Measurements from ENCODE around the gene OSBPL2.

The OSBPL2 gene

GRCh38 chr20:62243906-62244515 is 5.7 kb downstream of the OSBPL2 start:
- WGBS, 2 experiments: 91 to 94% methylated on average over 21 of the region's 21 CpGs
- Histone ChIP-seq H3K36me3 (ENCODE audit: control insufficient read depth, insufficient read depth, low read length) (no peaks in the 10 kb centered on the region), H3K9me3 (ENCODE audit: control insufficient read depth, low read length) (no peaks in the 10 kb centered on the region), H3K4me3 (ENCODE audit: insufficient read depth, low read depth, low read length) (no peak overlapping the region), H3K27ac (ENCODE audit: insufficient read depth, low read depth, low read length, poor library complexity, severe bottlenecking) (no peak overlapping the region), H3K4me1 (ENCODE audit: control insufficient read depth, insufficient read depth, low read length) (no peaks in the 10 kb centered on the region), H3K27me3 (ENCODE audit: control insufficient read depth, insufficient read depth, low read length, poor library complexity, severe bottlenecking) (no peaks in the 10 kb centered on the region)

GRCh38 chr20:62244644-62245108 is 6.4 kb downstream of the OSBPL2 start:
- H3K4me1 ChIP-seq (ENCODE audit: control insufficient read depth, insufficient read depth, low read length): no peaks in the 10 kb centered on the region
- WGBS, 2 experiments: 94 to 95% methylated on average over 17 of the region's 17 CpGs
- no peaks in the 10 kb centered on the region for H3K27me3 ChIP-seq (ENCODE audit: control insufficient read depth, insufficient read depth, low read length, poor library complexity, severe bottlenecking)
- H3K36me3 ChIP-seq (ENCODE audit: control insufficient read depth, insufficient read depth, low read length): no peaks in the 10 kb centered on the region
- no peaks in the 10 kb centered on the region for H3K9me3 ChIP-seq (ENCODE audit: control insufficient read depth, low read length)
- H3K4me3 ChIP-seq (ENCODE audit: insufficient read depth, low read depth, low read length): no peak overlapping the region
- H3K27ac ChIP-seq (ENCODE audit: insufficient read depth, low read depth, low read length, poor library complexity, severe bottlenecking): no peak overlapping the region

- WGBS, 2 experiments: 95% methylated on average over 19 of the region's 19 CpGs
- no peaks in the 10 kb centered on the region for H3K36me3 ChIP-seq (ENCODE audit: control insufficient read depth, insufficient read depth, low read length)
- no peaks in the 10 kb centered on the region for H3K9me3 ChIP-seq (ENCODE audit: control insufficient read depth, low read length)
- H3K27me3 ChIP-seq (ENCODE audit: control insufficient read depth, insufficient read depth, low read length, poor library complexity, severe bottlenecking): no peaks in the 10 kb centered on the region
- H3K27ac ChIP-seq (ENCODE audit: insufficient read depth, low read depth, low read length, poor library complexity, severe bottlenecking): no peak overlapping the region
- no peak overlapping the region for H3K4me3 ChIP-seq (ENCODE audit: insufficient read depth, low read depth, low read length)
- H3K4me1 ChIP-seq (ENCODE audit: control insufficient read depth, insufficient read depth, low read length): no peaks in the 10 kb centered on the region
Measured at GRCh38 chr20:62245911-62246280, 7.6 kb downstream of the OSBPL2 start.

GRCh38 chr20:62246431-62246830 is 8.1 kb downstream of the OSBPL2 start:
- H3K9me3 ChIP-seq (ENCODE audit: control insufficient read depth, low read length): no peaks in the 10 kb centered on the region
- 90 to 91% methylated on average over 8 of the region's 8 CpGs for WGBS, 2 experiments
- H3K36me3 ChIP-seq (ENCODE audit: control insufficient read depth, insufficient read depth, low read length): no peaks in the 10 kb centered on the region
- no peak overlapping the region for H3K27ac ChIP-seq (ENCODE audit: insufficient read depth, low read depth, low read length, poor library complexity, severe bottlenecking)
- no peaks in the 10 kb centered on the region for H3K4me1 ChIP-seq (ENCODE audit: control insufficient read depth, insufficient read depth, low read length)
- H3K27me3 ChIP-seq (ENCODE audit: control insufficient read depth, insufficient read depth, low read length, poor library complexity, severe bottlenecking): no peaks in the 10 kb centered on the region
- H3K4me3 ChIP-seq (ENCODE audit: insufficient read depth, low read depth, low read length): no peak overlapping the region

- 84 to 85% methylated on average over 22 of the region's 22 CpGs for WGBS, 2 experiments
- H3K36me3 ChIP-seq (ENCODE audit: control insufficient read depth, insufficient read depth, low read length): no peaks in the 10 kb centered on the region
- no peaks in the 10 kb centered on the region for H3K9me3 ChIP-seq (ENCODE audit: control insufficient read depth, low read length)
- no peaks in the 10 kb centered on the region for H3K4me1 ChIP-seq (ENCODE audit: control insufficient read depth, insufficient read depth, low read length)
- H3K27ac ChIP-seq (ENCODE audit: insufficient read depth, low read depth, low read length, poor library complexity, severe bottlenecking): no peak overlapping the region
- H3K27me3 ChIP-seq (ENCODE audit: control insufficient read depth, insufficient read depth, low read length, poor library complexity, severe bottlenecking): no peaks in the 10 kb centered on the region
- no peak overlapping the region for H3K4me3 ChIP-seq (ENCODE audit: insufficient read depth, low read depth, low read length)
Measured at GRCh38 chr20:62246872-62247652, 8.7 kb downstream of the OSBPL2 start.

GRCh38 chr20:62248890-62249560 is 10.7 kb downstream of the OSBPL2 start:
- 93 to 96% methylated on average over 6 of the region's 6 CpGs for WGBS, 2 experiments
- H3K9me3 ChIP-seq (ENCODE audit: control insufficient read depth, low read length): no peaks in the 10 kb centered on the region
- no peaks in the 10 kb centered on the region for H3K27me3 ChIP-seq (ENCODE audit: control insufficient read depth, insufficient read depth, low read length, poor library complexity, severe bottlenecking)

GRCh38 chr20:62252342-62252966 is 14.1 kb downstream of the OSBPL2 start:
- Histone ChIP-seq H3K27me3 (ENCODE audit: control insufficient read depth, insufficient read depth, low read length, poor library complexity, severe bottlenecking) (no peaks in the 10 kb centered on the region), H3K36me3 (ENCODE audit: control insufficient read depth, insufficient read depth, low read length) (no peaks in the 10 kb centered on the region), H3K4me1 (ENCODE audit: control insufficient read depth, insufficient read depth, low read length) (no peaks in the 10 kb centered on the region), H3K27ac (ENCODE audit: insufficient read depth, low read depth, low read length, poor library complexity, severe bottlenecking) (no peak overlapping the region), H3K4me3 (ENCODE audit: insufficient read depth, low read depth, low read length) (no peak overlapping the region), H3K9me3 (ENCODE audit: control insufficient read depth, low read length) (no peaks in the 10 kb centered on the region)
- WGBS, 2 experiments: 95 to 97% methylated on average over 26 of the region's 26 CpGs

More at GRCh38 chr20:62248890-62249560, 10.7 kb downstream of the OSBPL2 start:
- Histone ChIP-seq H3K4me1 (ENCODE audit: control insufficient read depth, insufficient read depth, low read length) (no peaks in the 10 kb centered on the region), H3K36me3 (ENCODE audit: control insufficient read depth, insufficient read depth, low read length) (no peaks in the 10 kb centered on the region), H3K27ac (ENCODE audit: insufficient read depth, low read depth, low read length, poor library complexity, severe bottlenecking) (no peak overlapping the region), H3K4me3 (ENCODE audit: insufficient read depth, low read depth, low read length) (no peak overlapping the region)

- Histone ChIP-seq H3K27ac (ENCODE audit: insufficient read depth, low read depth, low read length, poor library complexity, severe bottlenecking) (no peak overlapping the region), H3K4me3 (ENCODE audit: insufficient read depth, low read depth, low read length) (no peak overlapping the region), H3K4me1 (ENCODE audit: control insufficient read depth, insufficient read depth, low read length) (no peaks in the 10 kb centered on the region), H3K36me3 (ENCODE audit: control insufficient read depth, insufficient read depth, low read length) (no peaks in the 10 kb centered on the region), H3K9me3 (ENCODE audit: control insufficient read depth, low read length) (no peaks in the 10 kb centered on the region), H3K27me3 (ENCODE audit: control insufficient read depth, insufficient read depth, low read length, poor library complexity, severe bottlenecking) (no peaks in the 10 kb centered on the region)
- 81 to 84% methylated on average over 5 to 6 of the region's 6 CpGs for WGBS, 2 experiments
Measured at GRCh38 chr20:62253398-62253797, 15.1 kb downstream of the OSBPL2 start.

- WGBS, 2 experiments: 79 to 80% methylated on average over 24 of the region's 24 CpGs
- no peak overlapping the region for H3K27ac ChIP-seq (ENCODE audit: insufficient read depth, low read depth, low read length, poor library complexity, severe bottlenecking)
Measured at GRCh38 chr20:62254021-62254724, 15.9 kb downstream of the OSBPL2 start.

More at GRCh38 chr20:62254021-62254724, 15.9 kb downstream of the OSBPL2 start:
- Histone ChIP-seq H3K27me3 (ENCODE audit: control insufficient read depth, insufficient read depth, low read length, poor library complexity, severe bottlenecking) (no peaks in the 10 kb centered on the region), H3K9me3 (ENCODE audit: control insufficient read depth, low read length) (no peaks in the 10 kb centered on the region), H3K4me1 (ENCODE audit: control insufficient read depth, insufficient read depth, low read length) (no peaks in the 10 kb centered on the region), H3K4me3 (ENCODE audit: insufficient read depth, low read depth, low read length) (no peak overlapping the region), H3K36me3 (ENCODE audit: control insufficient read depth, insufficient read depth, low read length) (no peaks in the 10 kb centered on the region)

All from ectodermal cell (in vitro differentiated cells).